ENCODE data around the gene HSD17B2.

HSD17B2 gene

GRCh38 chr16:82051656-82052055, 16.6 kb downstream of the HSD17B2 start:
- DNase-seq, result no peak

GRCh38 chr16:82055117-82055516, 20.1 kb downstream of the HSD17B2 start:
- DNase-seq, result no peak

GRCh38 chr16:82055728-82056549, 20.9 kb downstream of the HSD17B2 start:
- no peak for DNase-seq

GRCh38 chr16:82056550-82056896, 21.5 kb downstream of the HSD17B2 start:
- DNase-seq, result no peak

- DNase-seq, result no peak
These were observed 24.3 kb downstream of the HSD17B2 start for GRCh38 chr16:82059161-82059982.

- no peak for DNase-seq
These were observed 24.9 kb downstream of the HSD17B2 start for GRCh38 chr16:82059983-82060421.

GRCh38 chr16:82061861-82062525, 26.9 kb downstream of the HSD17B2 start:
- DNase-seq, result no peak

- DNase-seq, result no peak
These were observed 27.6 kb downstream of the HSD17B2 start for GRCh38 chr16:82062645-82063058.

GRCh38 chr16:82063456-82064082, 28.5 kb downstream of the HSD17B2 start:
- DNase-seq, result no peak

- no peak for DNase-seq
These were observed 32.2 kb downstream of the HSD17B2 start for GRCh38 chr16:82067042-82067803.

- DNase-seq, result no peak
These were observed 32.8 kb downstream of the HSD17B2 start for GRCh38 chr16:82067804-82068325.

GRCh38 chr16:82070656-82071369, 35.8 kb downstream of the HSD17B2 start:
- no peak for DNase-seq

GRCh38 chr16:82071421-82071820, 36.4 kb downstream of the HSD17B2 start:
- DNase-seq, result no peak

GRCh38 chr16:82072313-82072712, 37.3 kb downstream of the HSD17B2 start:
- no peak for DNase-seq

- no peak for DNase-seq
These were observed 39.0 kb downstream of the HSD17B2 start for GRCh38 chr16:82074019-82074558.

GRCh38 chr16:82078125-82078524, 43.1 kb downstream of the HSD17B2 start:
- no peak for DNase-seq

- DNase-seq, result no peak
These were observed 44.8 kb downstream of the HSD17B2 start for GRCh38 chr16:82079892-82080291.

GRCh38 chr16:82081264-82081663, 46.2 kb downstream of the HSD17B2 start:
- DNase-seq, result no peak

GRCh38 chr16:82082097-82082496, 47.0 kb downstream of the HSD17B2 start:
- DNase-seq, result no peak

- DNase-seq, result no peak
These were observed 47.6 kb downstream of the HSD17B2 start for GRCh38 chr16:82082543-82083244.
